MCF 10A (cell line): ENCODE results near the gene CCDC102B. TPM values are rescaled to one million over a fixed set of nuclear protein-coding genes. Genes with fewer than 3 reads are reported as not detected.
"Not testable (repeated sequence)": the region's sequence is repeated elsewhere in the genome, so short reads cannot be mapped to it uniquely, and the experiment has no call there.

ENCODE experiments used
- BruUV-seq: library from RNA; stranded (reverse); fragments of 400-500 nt; replicated peaks from 2 replicates; lab custom pipeline; 2021; lab: Mats Ljungman, UMichigan
- CTCF ChIA-PET: fragments of 300-600 bp; sonication (Branson Sonifier 250); formaldehyde crosslinking; extraction: SDS; loops from one replicate; lab custom pipeline; 2021; ENCODE audit warnings: antibody characterized with exemption, inconsistent platforms; lab: Yijun Ruan, JAX
- POLR2A ChIA-PET: fragments of 300-600, 350-650 bp; sonication (Branson Sonifier 250); formaldehyde crosslinking; extraction: SDS; loops from one replicate; lab custom pipeline; 2020; ENCODE audit warnings: antibody characterized with exemption, inconsistent platforms; lab: Yijun Ruan, JAX
- DNase-seq: peaks from one replicate; pipeline ENCODE4 v3.0.0-alpha.2; 2018; ENCODE audit not compliant: unreplicated experiment
- H3K27ac Mint-ChIP-seq: one replicate; pipeline ENCODE4 v1.8.0; 2022; ENCODE audit warnings: mild to moderate bottlenecking, low read depth, mixed read lengths; ENCODE audit not compliant: unreplicated experiment
- H3K27me3 Mint-ChIP-seq: one replicate; pipeline ENCODE4 v1.8.0; 2022; ENCODE audit warnings: mixed read lengths; ENCODE audit not compliant: insufficient read depth, unreplicated experiment
- H3K36me3 Mint-ChIP-seq: one replicate; pipeline ENCODE4 v1.8.0; 2022; ENCODE audit warnings: mild to moderate bottlenecking, moderate library complexity, mixed read lengths; ENCODE audit not compliant: insufficient read depth, unreplicated experiment
- H3K4me1 Mint-ChIP-seq: one replicate; pipeline ENCODE4 v1.8.0; 2022; ENCODE audit warnings: mixed read lengths; ENCODE audit not compliant: insufficient read depth, unreplicated experiment
- H3K4me3 Mint-ChIP-seq: one replicate; pipeline ENCODE4 v1.8.0; 2022; ENCODE audit warnings: mild to moderate bottlenecking, moderate library complexity, mixed read lengths; ENCODE audit not compliant: unreplicated experiment
- H3K9me3 Mint-ChIP-seq: one replicate; pipeline ENCODE4 v1.8.0; 2022; ENCODE audit warnings: mixed read lengths; ENCODE audit not compliant: unreplicated experiment
- intact Hi-C: fragments of 100-400 bp; cut with micrococcal nuclease; formaldehyde crosslinking; loops from 2 replicates; pipeline ENCODE4 v1.14.1; 2022
- total RNA-seq: library from RNA; stranded (reverse); gene quantifications from 2 replicates; pipeline ENCODE4 v1.2.3, GENCODE V29; 2022
- TF ChIP-seq, protein P1 (sequence below): fragments of 200-600 bp; IDR thresholded peaks from one replicate; pipeline ENCODE4 v1.8.0; 2022; ENCODE audit warnings: antibody characterized with exemption, mild to moderate bottlenecking; ENCODE audit not compliant: unreplicated experiment

CCDC102B gene
- total RNA-seq, 1 experiment from 2014 or later, result 3.4 TPM

DNA sequence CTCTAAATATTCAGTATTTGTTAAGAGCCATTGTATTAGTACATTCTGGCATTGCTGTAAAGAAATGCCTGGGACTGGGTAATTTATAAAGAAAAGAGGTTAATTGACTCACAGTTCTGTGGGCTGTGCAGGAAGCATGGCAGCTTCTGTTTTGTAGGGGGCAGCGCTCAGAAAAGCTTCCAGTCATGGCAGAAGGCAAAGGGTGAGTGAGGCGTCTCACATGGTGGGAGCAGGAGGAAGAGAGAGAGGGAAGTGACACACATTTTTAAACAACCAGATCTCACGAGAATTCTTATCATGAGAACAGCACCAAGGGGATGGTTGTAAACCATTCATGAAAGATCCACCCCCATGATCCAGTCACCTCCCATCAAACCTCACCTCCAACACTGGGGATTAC is 13.8 kb upstream of the CCDC102B start:
- Mint-ChIP-seq H3K36me3 (no peaks in the 10 kb centered on the region), H3K9me3 (no peaks in the 10 kb centered on the region), H3K4me3 (no peak overlapping the region), H3K27ac (no peak overlapping the region), H3K27me3 (no peaks in the 10 kb centered on the region), H3K4me1 (peaks cover 11% of the 10 kb centered on the region)
- no TSS peak for BruUV-seq
- intact Hi-C loops, result no loop called here
- ChIA-PET CTCF (interaction anchor here (0.6 kb wide), 1 partner anchor 544 kb away, joined by 4 read pairs; no protein-coding TSS in a partner anchor), POLR2A (no interaction called here)
- DNase-seq, result no peak
- TF ChIP-seq, protein P1, sequence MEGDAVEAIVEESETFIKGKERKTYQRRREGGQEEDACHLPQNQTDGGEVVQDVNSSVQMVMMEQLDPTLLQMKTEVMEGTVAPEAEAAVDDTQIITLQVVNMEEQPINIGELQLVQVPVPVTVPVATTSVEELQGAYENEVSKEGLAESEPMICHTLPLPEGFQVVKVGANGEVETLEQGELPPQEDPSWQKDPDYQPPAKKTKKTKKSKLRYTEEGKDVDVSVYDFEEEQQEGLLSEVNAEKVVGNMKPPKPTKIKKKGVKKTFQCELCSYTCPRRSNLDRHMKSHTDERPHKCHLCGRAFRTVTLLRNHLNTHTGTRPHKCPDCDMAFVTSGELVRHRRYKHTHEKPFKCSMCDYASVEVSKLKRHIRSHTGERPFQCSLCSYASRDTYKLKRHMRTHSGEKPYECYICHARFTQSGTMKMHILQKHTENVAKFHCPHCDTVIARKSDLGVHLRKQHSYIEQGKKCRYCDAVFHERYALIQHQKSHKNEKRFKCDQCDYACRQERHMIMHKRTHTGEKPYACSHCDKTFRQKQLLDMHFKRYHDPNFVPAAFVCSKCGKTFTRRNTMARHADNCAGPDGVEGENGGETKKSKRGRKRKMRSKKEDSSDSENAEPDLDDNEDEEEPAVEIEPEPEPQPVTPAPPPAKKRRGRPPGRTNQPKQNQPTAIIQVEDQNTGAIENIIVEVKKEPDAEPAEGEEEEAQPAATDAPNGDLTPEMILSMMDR, result no peak

DNA sequence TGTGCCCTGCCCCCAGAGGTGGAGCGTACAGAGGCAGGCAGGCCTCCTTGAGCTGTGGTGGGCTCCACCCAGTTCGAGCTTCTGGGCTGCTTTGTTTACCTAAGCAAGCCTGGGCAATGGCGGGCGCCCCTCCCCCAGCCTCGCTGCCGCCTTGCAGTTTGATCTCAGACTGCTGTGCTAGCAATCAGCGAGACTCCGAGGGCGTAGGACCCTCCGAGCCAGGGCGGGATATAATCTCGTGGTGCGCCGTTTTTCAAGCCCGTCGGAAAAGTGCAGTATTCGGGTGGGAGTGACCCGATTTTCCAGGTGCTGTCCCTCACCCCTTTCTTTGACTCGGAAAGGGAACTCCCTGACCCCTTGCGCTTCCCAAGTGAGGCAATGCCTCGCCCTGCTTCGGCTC is 7.6 kb upstream of the CCDC102B start:
- H3K4me1 Mint-ChIP-seq, intact Hi-C loops, BruUV-seq, CTCF ChIA-PET, H3K4me3 Mint-ChIP-seq, POLR2A ChIA-PET, H3K27me3 Mint-ChIP-seq, H3K36me3 Mint-ChIP-seq, H3K27ac Mint-ChIP-seq, DNase-seq, H3K9me3 Mint-ChIP-seq: not testable (repeated sequence)

DNA sequence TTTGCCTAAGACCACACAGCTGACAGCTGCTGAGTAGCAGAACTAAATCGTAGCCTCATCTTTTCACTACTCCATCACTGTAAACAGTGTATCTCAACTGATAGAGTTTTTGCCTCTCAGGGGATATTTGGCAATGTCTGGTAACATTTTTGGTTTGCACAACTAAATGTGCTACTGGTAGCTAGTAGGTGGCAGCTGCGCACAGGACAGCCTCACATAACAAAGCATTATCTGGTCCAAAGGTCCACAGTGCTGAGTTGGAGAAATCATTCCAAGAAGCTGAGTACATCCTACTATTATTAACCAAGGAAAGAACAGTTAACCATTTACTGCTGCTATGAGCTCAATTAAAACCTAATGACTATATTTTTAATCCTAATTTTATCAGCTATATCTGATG is 6.1 kb upstream of the CCDC102B start:
- intact Hi-C loops, result no loop called here
- Mint-ChIP-seq H3K4me1 (no peaks in the 10 kb centered on the region), H3K36me3 (no peaks in the 10 kb centered on the region), H3K9me3 (no peaks in the 10 kb centered on the region), H3K4me3 (no peak overlapping the region), H3K27ac (no peak overlapping the region), H3K27me3 (no peaks in the 10 kb centered on the region)
- POLR2A ChIA-PET, result no interaction called here
- no TSS peak for BruUV-seq
- DNase-seq, result no peak
- TF ChIP-seq, protein P1, result no peak
- CTCF ChIA-PET, result interaction anchor here (1.1 kb wide), 1 partner anchor 10 kb away, joined by 3 read pairs; no protein-coding TSS in a partner anchor

DNA sequence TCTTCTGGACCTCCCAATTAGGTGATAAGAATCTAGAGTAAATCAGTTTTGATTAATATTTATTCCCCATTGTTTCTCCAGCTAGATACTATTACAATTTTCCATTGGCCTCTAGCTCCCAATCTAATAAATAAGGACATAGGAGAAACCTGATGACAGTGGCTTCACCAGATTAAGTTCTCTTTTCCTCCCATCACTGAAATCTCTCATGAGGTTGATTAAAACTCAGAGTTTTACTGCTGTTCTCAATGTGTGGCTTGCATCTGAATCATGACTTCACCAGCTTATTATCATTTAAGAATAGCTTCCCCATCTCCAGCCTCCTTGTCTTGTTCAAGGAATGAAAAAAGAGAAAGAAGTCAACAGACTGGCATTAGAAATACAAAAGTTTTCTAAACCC is 3.9 kb upstream of the CCDC102B start:
- H3K4me1 Mint-ChIP-seq, result no peaks in the 10 kb centered on the region
- ChIA-PET CTCF (no interaction called here), POLR2A (no interaction called here)
- no peaks in the 10 kb centered on the region for H3K36me3 Mint-ChIP-seq
- H3K4me3 Mint-ChIP-seq, result no peak overlapping the region
- no peaks in the 10 kb centered on the region for H3K27me3 Mint-ChIP-seq
- no peak for DNase-seq
- TF ChIP-seq, protein P1, result no peak
- no peak overlapping the region for H3K27ac Mint-ChIP-seq
- intact Hi-C loops, result no loop called here
- no peaks in the 10 kb centered on the region for H3K9me3 Mint-ChIP-seq
- BruUV-seq, result no TSS peak
